ENCODE results near the gene SRRM4. TPM values are rescaled to one million over a fixed set of nuclear protein-coding genes. Genes with fewer than 3 reads are reported as not detected.

Gene SRRM4
- total RNA-seq = under 0.01 TPM in 1 of 2 replicates, not detected in the other

DNA sequence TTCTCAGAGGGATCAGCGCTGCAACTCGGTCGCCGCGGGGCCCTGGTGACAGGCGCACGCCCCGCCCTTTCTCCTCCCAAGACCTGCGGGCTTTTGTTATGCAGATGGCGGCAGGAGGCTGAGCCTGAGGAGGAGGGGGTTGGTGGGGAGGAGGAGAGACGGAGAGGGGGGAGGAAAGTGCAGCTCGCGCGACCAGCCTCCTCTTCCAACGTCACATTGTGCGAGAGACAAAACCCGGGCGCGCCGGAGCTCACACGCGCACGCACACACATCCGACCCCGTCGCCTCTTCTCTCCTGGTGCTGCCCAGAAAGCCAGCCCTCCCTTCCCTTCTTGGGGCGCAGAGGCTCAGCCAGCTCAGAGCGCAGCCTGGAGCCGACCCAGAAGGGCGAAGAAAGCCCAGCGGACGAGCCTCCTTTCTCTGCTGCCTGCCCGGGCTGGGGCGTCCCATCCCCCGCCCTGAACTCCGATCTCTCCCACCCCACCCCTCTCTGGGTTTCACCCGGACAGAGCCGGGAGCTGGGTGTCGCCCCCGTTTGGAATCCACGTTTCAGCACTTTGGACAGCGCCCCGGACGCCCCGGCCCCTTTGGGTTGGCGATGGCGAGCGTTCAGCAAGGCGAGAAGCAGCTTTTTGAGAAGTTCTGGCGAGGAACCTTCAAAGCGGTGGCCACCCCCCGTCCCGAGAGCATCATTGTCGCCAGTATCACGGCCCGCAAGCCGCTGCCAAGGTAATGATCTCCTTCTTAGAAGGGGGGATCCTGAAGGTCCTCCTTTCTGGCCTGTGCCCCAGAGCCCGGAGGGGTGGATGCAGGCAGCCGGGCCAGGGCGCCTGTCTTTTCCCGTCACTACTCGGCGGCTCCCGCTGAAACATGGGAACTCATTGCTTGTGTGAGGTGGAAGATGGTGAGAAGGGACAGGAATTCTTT, at the start of gene SRRM4:
Gene SRRM4 (plus strand): TSS at position 257 of the 927 bp plus-strand sequence. CDS start 342 bp downstream, at position 599.

GRCh38 chr12:119178544-119179334, 197.4 kb downstream of the SRRM4 start, which contains the start of gene HSPB8:
TSS of gene HSPB8 (plus strand) at chr12:119178931. CDS start at chr12:119179313, 382 bp downstream.

Other genes with a start within 250 kb of the SRRM4 start
- gene HSPB8, start 197.4 kb downstream of the SRRM4 start, total RNA-seq = 17.8 and 18.9 TPM in 2 replicates

All from uterine smooth muscle cell (primary cell).